Measurements from ENCODE around the gene USH2A. TPM values are rescaled to one million over a fixed set of nuclear protein-coding genes. Genes with fewer than 3 reads are reported as not detected.

The USH2A gene
- total RNA-seq, 1 experiment from 2014 or later, result not detected

DNA sequence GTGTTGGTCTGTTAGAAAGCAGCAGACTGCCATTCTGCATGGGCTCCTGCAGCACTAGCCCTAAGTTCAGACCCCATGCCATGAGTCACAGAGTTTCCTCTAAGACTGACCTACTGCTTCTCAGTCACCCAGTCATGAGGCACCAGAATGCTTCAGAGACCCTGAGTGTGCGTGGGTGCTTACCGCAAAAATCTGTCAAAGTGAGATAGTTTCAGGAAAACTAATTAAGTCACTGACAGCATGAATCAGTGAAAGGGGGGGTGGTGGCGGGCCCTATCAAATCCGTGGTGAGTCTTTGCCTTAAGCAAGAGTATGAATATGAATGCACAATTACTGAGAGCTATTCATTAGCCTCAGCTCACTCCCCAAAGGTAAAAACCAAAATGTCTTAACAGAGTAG lies 758.0 kb downstream of the USH2A start:
- no peak for DNase-seq (ENCODE audit: low spot score)

DNA sequence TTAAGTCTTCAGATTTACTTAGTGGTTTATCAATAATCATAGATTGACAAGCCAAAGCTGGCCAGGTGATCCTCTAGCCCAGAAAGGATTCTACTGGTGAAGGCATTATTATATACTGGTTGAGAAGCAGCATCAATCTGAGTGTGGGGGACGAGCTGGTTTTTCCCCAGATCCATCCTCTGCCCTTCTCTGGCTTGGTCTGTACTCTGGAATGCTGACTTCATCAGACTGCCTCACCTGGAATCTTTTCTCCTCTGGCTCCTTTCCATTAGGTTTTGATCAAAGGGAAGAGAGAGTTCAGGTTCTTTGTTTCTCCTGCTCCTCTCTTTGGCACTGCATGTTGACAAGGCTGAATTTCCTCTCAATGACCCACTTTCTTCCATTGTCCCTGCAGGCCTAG lies 762.2 kb downstream of the USH2A start:
- Histone ChIP-seq H3K4me1 (ENCODE audit: insufficient read depth, low read length, poor library complexity, severe bottlenecking) (no peaks in the 10 kb centered on the region), H3K27ac (ENCODE audit: low read depth, low read length, poor library complexity, severe bottlenecking) (no peak overlapping the region), H3K9me3 (ENCODE audit: low read depth, low read length, poor library complexity, severe bottlenecking) (no peaks in the 10 kb centered on the region), H3K27me3 (replicated peaks; ENCODE audit: insufficient read depth, low read depth, low read length, poor library complexity) (no peaks in the 10 kb centered on the region), H3K4me3 (ENCODE audit: low read depth, low read length, poor library complexity, severe bottlenecking) (no peak overlapping the region), H3K36me3 (ENCODE audit: insufficient read depth, low read length, poor library complexity, severe bottlenecking) (no peaks in the 10 kb centered on the region)
- POLR2A ChIA-PET (ENCODE audit: low non-redundant PET), result no interaction called here
- BruUV-seq (replicated peaks), result no TSS peak
- intact Hi-C loops (cut with micrococcal nuclease; ENCODE audit: unreplicated experiment), result no loop called here
- CTCF ChIA-PET, result no interaction called here
- no peak for DNase-seq (ENCODE audit: low spot score)
- TF ChIP-seq EZH2 (IDR thresholded peaks at IDR 0.05; ENCODE audit: borderline replicate concordance, low read depth, low read length, poor library complexity, severe bottlenecking), result no peak
- TF ChIP-seq, protein P1, sequence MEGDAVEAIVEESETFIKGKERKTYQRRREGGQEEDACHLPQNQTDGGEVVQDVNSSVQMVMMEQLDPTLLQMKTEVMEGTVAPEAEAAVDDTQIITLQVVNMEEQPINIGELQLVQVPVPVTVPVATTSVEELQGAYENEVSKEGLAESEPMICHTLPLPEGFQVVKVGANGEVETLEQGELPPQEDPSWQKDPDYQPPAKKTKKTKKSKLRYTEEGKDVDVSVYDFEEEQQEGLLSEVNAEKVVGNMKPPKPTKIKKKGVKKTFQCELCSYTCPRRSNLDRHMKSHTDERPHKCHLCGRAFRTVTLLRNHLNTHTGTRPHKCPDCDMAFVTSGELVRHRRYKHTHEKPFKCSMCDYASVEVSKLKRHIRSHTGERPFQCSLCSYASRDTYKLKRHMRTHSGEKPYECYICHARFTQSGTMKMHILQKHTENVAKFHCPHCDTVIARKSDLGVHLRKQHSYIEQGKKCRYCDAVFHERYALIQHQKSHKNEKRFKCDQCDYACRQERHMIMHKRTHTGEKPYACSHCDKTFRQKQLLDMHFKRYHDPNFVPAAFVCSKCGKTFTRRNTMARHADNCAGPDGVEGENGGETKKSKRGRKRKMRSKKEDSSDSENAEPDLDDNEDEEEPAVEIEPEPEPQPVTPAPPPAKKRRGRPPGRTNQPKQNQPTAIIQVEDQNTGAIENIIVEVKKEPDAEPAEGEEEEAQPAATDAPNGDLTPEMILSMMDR (conservative IDR thresholded peaks at IDR 0.05; ENCODE audit: low read depth, low read length), result no peak

More for the DNA sequence above, 758.0 kb downstream of the USH2A start:
- no peak overlapping the region for H3K4me3 ChIP-seq (ENCODE audit: low read depth, low read length, poor library complexity, severe bottlenecking)
- no peaks in the 10 kb centered on the region for H3K4me1 ChIP-seq (ENCODE audit: insufficient read depth, low read length, poor library complexity, severe bottlenecking)
- H3K36me3 ChIP-seq (ENCODE audit: insufficient read depth, low read length, poor library complexity, severe bottlenecking), result no peaks in the 10 kb centered on the region
- no peak for TF ChIP-seq EZH2 (IDR thresholded peaks at IDR 0.05; ENCODE audit: borderline replicate concordance, low read depth, low read length, poor library complexity, severe bottlenecking)
- BruUV-seq (replicated peaks), result no TSS peak
- no peaks in the 10 kb centered on the region for H3K27me3 ChIP-seq (replicated peaks; ENCODE audit: insufficient read depth, low read depth, low read length, poor library complexity)
- POLR2A ChIA-PET (ENCODE audit: low non-redundant PET), result no interaction called here
- H3K9me3 ChIP-seq (ENCODE audit: low read depth, low read length, poor library complexity, severe bottlenecking), result no peaks in the 10 kb centered on the region
- intact Hi-C loops (cut with micrococcal nuclease; ENCODE audit: unreplicated experiment), result no loop called here
- no peak overlapping the region for H3K27ac ChIP-seq (ENCODE audit: low read depth, low read length, poor library complexity, severe bottlenecking)
- CTCF ChIA-PET, result no interaction called here

DNA sequence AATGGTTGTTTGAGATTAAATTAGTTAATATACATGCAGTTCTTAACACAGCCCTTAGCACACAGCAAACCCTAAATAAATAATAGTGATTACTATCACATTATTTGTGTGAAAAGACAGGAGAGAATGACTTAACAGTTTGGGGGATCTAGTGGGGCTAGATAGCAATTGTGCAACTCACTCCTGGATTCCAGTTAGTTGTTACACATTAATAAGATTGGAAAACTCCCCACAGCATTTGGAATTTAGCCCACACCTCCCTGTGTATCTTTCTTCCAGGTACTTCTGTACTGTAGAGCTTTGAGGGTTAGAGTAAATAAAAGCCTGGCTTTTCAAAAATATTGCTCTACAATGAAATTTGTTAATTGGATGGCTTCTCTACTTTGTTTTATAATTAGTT lies 763.0 kb downstream of the USH2A start:
- Histone ChIP-seq H3K9me3 (ENCODE audit: low read depth, low read length, poor library complexity, severe bottlenecking) (no peaks in the 10 kb centered on the region), H3K36me3 (ENCODE audit: insufficient read depth, low read length, poor library complexity, severe bottlenecking) (no peaks in the 10 kb centered on the region), H3K27ac (ENCODE audit: low read depth, low read length, poor library complexity, severe bottlenecking) (no peak overlapping the region), H3K27me3 (replicated peaks; ENCODE audit: insufficient read depth, low read depth, low read length, poor library complexity) (no peaks in the 10 kb centered on the region), H3K4me3 (ENCODE audit: low read depth, low read length, poor library complexity, severe bottlenecking) (no peak overlapping the region), H3K4me1 (ENCODE audit: insufficient read depth, low read length, poor library complexity, severe bottlenecking) (no peaks in the 10 kb centered on the region)
- ChIA-PET CTCF (no interaction called here), POLR2A (ENCODE audit: low non-redundant PET) (no interaction called here)
- TF ChIP-seq, protein P1 (conservative IDR thresholded peaks at IDR 0.05; ENCODE audit: low read depth, low read length), result no peak
- TF ChIP-seq EZH2 (IDR thresholded peaks at IDR 0.05; ENCODE audit: borderline replicate concordance, low read depth, low read length, poor library complexity, severe bottlenecking), result no peak
- no TSS peak for BruUV-seq (replicated peaks)
- intact Hi-C loops (cut with micrococcal nuclease; ENCODE audit: unreplicated experiment), result no loop called here
- no peak for DNase-seq (ENCODE audit: low spot score)

DNA sequence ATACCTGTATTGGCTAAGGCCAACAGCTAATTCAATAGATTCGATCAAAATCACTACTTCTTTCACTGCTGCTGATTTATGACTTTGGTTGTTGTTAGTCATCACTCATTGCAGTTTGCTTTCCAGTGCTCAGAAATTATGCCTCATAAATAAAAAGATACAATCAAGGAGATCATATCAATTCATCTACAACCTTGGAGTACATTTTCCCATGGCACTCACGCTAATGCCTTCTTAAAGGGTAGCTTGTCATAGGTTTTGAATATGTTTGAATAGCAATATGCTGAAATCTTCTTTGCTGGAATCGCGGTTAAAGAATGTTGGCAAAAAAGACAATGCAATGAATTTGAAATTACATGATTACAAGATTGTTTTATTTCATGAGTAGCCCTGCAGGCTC lies 766.2 kb downstream of the USH2A start:
- no TSS peak for BruUV-seq (replicated peaks)
- TF ChIP-seq, protein P1 (conservative IDR thresholded peaks at IDR 0.05; ENCODE audit: low read depth, low read length), result no peak
- no peak for TF ChIP-seq EZH2 (IDR thresholded peaks at IDR 0.05; ENCODE audit: borderline replicate concordance, low read depth, low read length, poor library complexity, severe bottlenecking)
- H3K9me3 ChIP-seq (ENCODE audit: low read depth, low read length, poor library complexity, severe bottlenecking), result no peaks in the 10 kb centered on the region
- H3K27ac ChIP-seq (ENCODE audit: low read depth, low read length, poor library complexity, severe bottlenecking), result no peak overlapping the region
- no peaks in the 10 kb centered on the region for H3K36me3 ChIP-seq (ENCODE audit: insufficient read depth, low read length, poor library complexity, severe bottlenecking)
- H3K4me3 ChIP-seq (ENCODE audit: low read depth, low read length, poor library complexity, severe bottlenecking), result no peak overlapping the region
- no peaks in the 10 kb centered on the region for H3K27me3 ChIP-seq (replicated peaks; ENCODE audit: insufficient read depth, low read depth, low read length, poor library complexity)
- intact Hi-C loops (cut with micrococcal nuclease; ENCODE audit: unreplicated experiment), result no loop called here
- DNase-seq (ENCODE audit: low spot score), result no peak
- ChIA-PET CTCF (no interaction called here), POLR2A (ENCODE audit: low non-redundant PET) (no interaction called here)
- H3K4me1 ChIP-seq (ENCODE audit: insufficient read depth, low read length, poor library complexity, severe bottlenecking), result no peaks in the 10 kb centered on the region

Data from A673 (cell line).